Measurements from ENCODE around the gene KCNMB2.
"Not testable (repeated sequence)": the region's sequence is repeated elsewhere in the genome, so short reads cannot be mapped to it uniquely, and the experiment has no call there.

The KCNMB2 gene

DNA sequence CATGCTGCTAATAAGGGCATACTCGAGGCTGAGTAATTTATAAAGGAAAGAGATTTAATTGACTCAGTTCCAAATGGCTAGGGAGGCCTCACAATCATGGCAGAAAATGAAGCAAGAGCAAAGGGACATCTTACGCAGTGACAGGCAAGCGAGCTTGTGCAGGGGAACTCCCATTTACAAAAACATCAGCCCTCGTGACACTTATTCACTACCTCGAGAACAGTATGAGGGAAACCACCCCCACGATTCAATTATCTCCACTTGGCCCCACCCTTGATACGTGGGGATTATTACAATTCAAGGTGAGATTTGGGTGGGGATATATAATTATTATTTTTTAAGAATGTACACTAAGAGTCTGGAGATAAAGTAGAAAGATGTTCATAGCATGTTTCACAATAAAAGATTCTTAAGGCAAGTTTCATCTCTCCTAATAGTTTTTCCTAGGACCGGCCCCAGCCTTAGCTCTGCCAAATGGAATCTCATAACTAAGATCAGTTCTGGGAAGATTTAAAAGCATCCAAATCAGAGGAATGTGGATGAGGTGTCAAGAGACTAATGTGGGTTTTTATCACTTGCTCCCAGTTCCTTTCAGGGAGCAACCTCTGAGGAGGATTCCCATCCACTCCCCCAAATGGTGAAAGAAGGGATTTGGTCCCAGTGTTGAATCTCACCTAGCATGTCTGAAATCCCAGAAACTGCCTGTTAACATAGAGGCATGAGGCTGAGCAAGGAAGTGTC lies 314.4 kb downstream of the KCNMB2 start:
- no peak for TF ChIP-seq CTCF (IDR thresholded peaks at IDR 0.05; ENCODE audit: low read depth, low read length, missing control alignments)
- H3K4me3 ChIP-seq (ENCODE audit: low read depth, low read length) = no peak overlapping the region
- no peak for DNase-seq (ENCODE audit: low read depth)

DNA sequence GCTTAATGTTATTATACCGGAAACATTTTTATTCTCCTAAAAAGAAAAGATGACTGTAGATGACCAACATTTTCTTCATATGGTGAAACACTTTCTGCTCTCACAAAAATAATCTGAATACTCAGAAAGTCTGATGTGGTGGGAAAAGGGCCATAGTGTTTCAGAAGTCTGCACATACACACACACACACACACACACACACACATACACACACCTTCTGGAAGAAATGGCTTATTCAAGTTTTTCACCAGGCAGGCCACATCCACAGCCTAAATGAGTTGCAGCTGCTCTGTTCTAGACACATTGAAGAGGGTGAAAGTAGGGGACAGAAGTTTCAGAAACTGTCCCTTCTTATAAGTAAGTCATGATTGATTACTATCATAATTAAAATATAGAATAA lies 315.3 kb downstream of the KCNMB2 start:
- TF ChIP-seq CTCF (IDR thresholded peaks at IDR 0.05; ENCODE audit: low read depth, low read length, missing control alignments) = no peak
- DNase-seq (ENCODE audit: low read depth) = no peak
- no peak overlapping the region for H3K4me3 ChIP-seq (ENCODE audit: low read depth, low read length)

DNA sequence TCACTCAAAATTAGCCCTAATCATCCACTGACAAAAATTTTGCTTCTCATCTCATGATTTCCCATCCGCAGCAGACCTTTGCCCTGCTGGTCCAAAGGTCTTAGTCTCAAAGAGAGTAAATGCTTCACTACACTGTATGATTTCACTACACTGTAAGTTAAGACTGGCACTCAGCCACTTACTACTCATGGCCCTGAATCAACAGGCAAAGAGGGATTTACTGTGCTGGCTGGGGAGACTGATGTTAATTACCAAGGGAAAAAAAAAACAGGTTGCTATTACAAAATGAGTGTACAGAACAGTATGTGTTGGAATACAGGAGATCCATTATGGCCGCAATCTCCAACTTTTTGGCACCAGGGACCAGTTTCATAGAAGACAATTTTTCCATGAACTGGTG lies 320.6 kb downstream of the KCNMB2 start:
- no peak for TF ChIP-seq CTCF (IDR thresholded peaks at IDR 0.05; ENCODE audit: low read depth, low read length, missing control alignments)
- DNase-seq (ENCODE audit: low read depth) = no peak
- H3K4me3 ChIP-seq (ENCODE audit: low read depth, low read length) = no peak overlapping the region

- no peak overlapping the region for H3K4me3 ChIP-seq (ENCODE audit: low read depth, low read length)
- no peak for DNase-seq (ENCODE audit: low read depth)
- no peak for TF ChIP-seq CTCF (IDR thresholded peaks at IDR 0.05; ENCODE audit: low read depth, low read length, missing control alignments)
Measured at GRCh38 chr3:178859386-178859785, 323.1 kb downstream of the KCNMB2 start.

GRCh38 chr3:178859900-178860436 lies 323.7 kb downstream of the KCNMB2 start:
- not testable (repeated sequence) for DNase-seq (ENCODE audit: low read depth); H3K4me3 ChIP-seq (ENCODE audit: low read depth, low read length)

DNA sequence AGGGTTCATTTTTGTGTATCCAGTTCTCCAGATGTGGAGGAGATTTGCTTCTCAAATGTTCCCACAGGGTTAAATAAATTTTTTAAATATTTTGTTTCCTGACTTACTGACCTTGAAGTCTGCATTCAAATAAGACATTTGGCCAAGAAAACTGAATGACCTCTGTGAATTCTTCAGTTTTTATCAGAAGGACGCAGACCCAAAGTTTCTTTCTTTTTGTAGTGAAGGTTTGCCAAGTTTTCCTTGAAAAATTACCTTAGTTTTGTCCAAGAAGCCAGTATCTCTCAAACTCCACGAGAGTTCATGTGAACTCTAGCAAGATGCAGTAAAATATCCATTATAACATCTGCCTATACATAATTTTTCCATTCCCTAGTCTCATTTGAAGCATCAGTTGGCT lies 332.4 kb downstream of the KCNMB2 start:
- no peak for TF ChIP-seq CTCF (IDR thresholded peaks at IDR 0.05; ENCODE audit: low read depth, low read length, missing control alignments)
- DNase-seq (ENCODE audit: low read depth) = no peak
- no peak overlapping the region for H3K4me3 ChIP-seq (ENCODE audit: low read depth, low read length)

GRCh38 chr3:178870085-178870484 lies 333.8 kb downstream of the KCNMB2 start:
- DNase-seq (ENCODE audit: low read depth) = no peak
- no peak overlapping the region for H3K4me3 ChIP-seq (ENCODE audit: low read depth, low read length)
- TF ChIP-seq CTCF (IDR thresholded peaks at IDR 0.05; ENCODE audit: low read depth, low read length, missing control alignments) = no peak
